DOHH2 (cell line): ENCODE data around the gene TAGLN2.

ENCODE experiments used
- CTCF ChIP-seq: fragments of 200-600 bp; sonication (generic); IDR thresholded peaks from one replicate; pipeline ENCODE4 v1.5.1; 2014; ENCODE audit warnings: antibody characterized with exemption, mild to moderate bottlenecking, low read depth, low read length; ENCODE audit not compliant: poor library complexity, severe bottlenecking
- EZH2phosphoT487 ChIP-seq: fragments of 200-600 bp; sonication (generic); IDR thresholded peaks from 2 replicates; pipeline ENCODE4 v1.6.1; 2017; ENCODE audit warnings: borderline replicate concordance, mild to moderate bottlenecking, antibody characterized with exemption, low read length, moderate library complexity, mixed read lengths

- no peak for TF ChIP-seq CTCF
- TF ChIP-seq EZH2phosphoT487: no peak
These were observed 34.9 kb downstream of the TAGLN2 start for GRCh38 chr1:159890390-159890789.
